Endodermal cell (in vitro differentiated cells): ENCODE measurements around the gene ACOX3. TPM values are rescaled to one million over a fixed set of nuclear protein-coding genes. Genes with fewer than 3 reads are reported as not detected.

ENCODE experiments used
- DNase-seq: peaks from one replicate; pipeline ENCODE4 v3.0.0-alpha.2; 2017
- H3K27ac ChIP-seq: 2 replicates; pipeline ENCODE4 v1.5.1; 2013; ENCODE audit warnings: mild to moderate bottlenecking, low read depth, low read length, moderate library complexity
- H3K27me3 ChIP-seq: 2 replicates; pipeline ENCODE4 v1.6.1; 2013; ENCODE audit warnings: mild to moderate bottlenecking, low read length, moderate library complexity; ENCODE audit not compliant: insufficient read depth, control insufficient read depth, poor library complexity, severe bottlenecking
- H3K36me3 ChIP-seq: 2 replicates; pipeline ENCODE4 v1.7.0; 2013; ENCODE audit warnings: mild to moderate bottlenecking, low read length, moderate library complexity; ENCODE audit not compliant: control insufficient read depth, insufficient read depth
- H3K4me1 ChIP-seq: one replicate; pipeline ENCODE4 v1.7.0; 2013; ENCODE audit warnings: low read length; ENCODE audit not compliant: control insufficient read depth, insufficient read depth
- H3K4me3 ChIP-seq: 2 replicates; pipeline ENCODE4 v1.5.1; 2013; ENCODE audit warnings: mild to moderate bottlenecking, low read length, moderate library complexity
- H3K9ac ChIP-seq: 2 replicates; pipeline ENCODE4 v1.6.1; 2013; ENCODE audit warnings: mild to moderate bottlenecking, low read length, moderate library complexity; ENCODE audit not compliant: poor library complexity, severe bottlenecking; ENCODE audit errors: extremely low read depth
- H3K9me3 ChIP-seq: 2 replicates; pipeline ENCODE4 v1.6.1; 2013; ENCODE audit warnings: mild to moderate bottlenecking, low read length, moderate library complexity; ENCODE audit not compliant: control insufficient read depth
- H3K27ac Mint-ChIP-seq: 2 replicates; pipeline ENCODE4 v1.8.0; 2020; ENCODE audit warnings: mixed read lengths
- H3K27me3 Mint-ChIP-seq: 2 replicates; pipeline ENCODE4 v1.8.0; 2021; ENCODE audit warnings: mild to moderate bottlenecking, mixed read lengths; ENCODE audit not compliant: insufficient read depth
- H3K36me3 Mint-ChIP-seq: 2 replicates; pipeline ENCODE4 v1.8.0; 2020; ENCODE audit warnings: low read depth, mixed read lengths
- H3K4me1 Mint-ChIP-seq: 2 replicates; pipeline ENCODE4 v1.8.0; 2020; ENCODE audit warnings: mixed read lengths
- H3K4me3 Mint-ChIP-seq: 2 replicates; pipeline ENCODE4 v1.8.0; 2020; ENCODE audit warnings: mild to moderate bottlenecking, moderate library complexity, mixed read lengths
- H3K9me3 Mint-ChIP-seq: 2 replicates; pipeline ENCODE4 v1.8.0; 2020; ENCODE audit warnings: mild to moderate bottlenecking, mixed read lengths
- WGBS, 2 experiments: methylation state at CpG; one replicate each; pipeline versions ENCODE4 v1.1.5 to v1.1.7; 2013; ENCODE audit warnings: missing lambda C conversion rate in 2 of 2, mixed read lengths in 1 of 2; ENCODE audit not compliant: insufficient coverage in 1 of 2, insufficient read length in 1 of 2; 5-methylcytosine and 5-hydroxymethylcytosine counted together
- total RNA-seq, 2 donors: library from RNA; stranded (reverse); fragmentation: NEBNext Ultra II Directional in 1 of 2; extraction: Animal tissue kit (Norgen Biotek cat#: 25700) in 1 of 2; gene quantifications; 2 replicates in 1 of 2; 3 replicates in 1 of 2; pipeline ENCODE4 v1.2.1, GENCODE V29; 2021
- TF ChIP-seq, protein P1 (sequence below): fragments of 200-600 bp; sonication (generic); conservative IDR thresholded peaks from 2 replicates; pipeline ENCODE4 v1.5.0; 2021; ENCODE audit warnings: antibody characterized with exemption, mild to moderate bottlenecking

ACOX3 gene
- total RNA-seq, 2 donors from 2014 or later, result 55.1 to 146 TPM

GRCh38 chr4:8435656-8436121, 4.8 kb downstream of the ACOX3 start:
- peaks cover 81% of the 10 kb centered on the region for H3K9me3 Mint-ChIP-seq
- Histone ChIP-seq H3K4me1 (peaks cover 2% of the 10 kb centered on the region), H3K27ac (no peak overlapping the region), H3K9me3 (peaks cover 72% of the 10 kb centered on the region), H3K4me3 (peak overlapping the region; percentile 80), H3K9ac (peak overlapping the region; percentile 63), H3K27me3 (no peaks in the 10 kb centered on the region), H3K36me3 (peaks cover 14% of the 10 kb centered on the region)
- no peaks in the 10 kb centered on the region for H3K27me3 Mint-ChIP-seq
- WGBS, 2 experiments, result 58 to 78% methylated on average over 3 to 5 of the region's 5 CpGs
- peaks cover 7% of the 10 kb centered on the region for H3K4me1 Mint-ChIP-seq
- peak overlapping the region; percentile 42 for H3K4me3 Mint-ChIP-seq
- peaks cover 41% of the 10 kb centered on the region for H3K36me3 Mint-ChIP-seq
- TF ChIP-seq, protein P1, sequence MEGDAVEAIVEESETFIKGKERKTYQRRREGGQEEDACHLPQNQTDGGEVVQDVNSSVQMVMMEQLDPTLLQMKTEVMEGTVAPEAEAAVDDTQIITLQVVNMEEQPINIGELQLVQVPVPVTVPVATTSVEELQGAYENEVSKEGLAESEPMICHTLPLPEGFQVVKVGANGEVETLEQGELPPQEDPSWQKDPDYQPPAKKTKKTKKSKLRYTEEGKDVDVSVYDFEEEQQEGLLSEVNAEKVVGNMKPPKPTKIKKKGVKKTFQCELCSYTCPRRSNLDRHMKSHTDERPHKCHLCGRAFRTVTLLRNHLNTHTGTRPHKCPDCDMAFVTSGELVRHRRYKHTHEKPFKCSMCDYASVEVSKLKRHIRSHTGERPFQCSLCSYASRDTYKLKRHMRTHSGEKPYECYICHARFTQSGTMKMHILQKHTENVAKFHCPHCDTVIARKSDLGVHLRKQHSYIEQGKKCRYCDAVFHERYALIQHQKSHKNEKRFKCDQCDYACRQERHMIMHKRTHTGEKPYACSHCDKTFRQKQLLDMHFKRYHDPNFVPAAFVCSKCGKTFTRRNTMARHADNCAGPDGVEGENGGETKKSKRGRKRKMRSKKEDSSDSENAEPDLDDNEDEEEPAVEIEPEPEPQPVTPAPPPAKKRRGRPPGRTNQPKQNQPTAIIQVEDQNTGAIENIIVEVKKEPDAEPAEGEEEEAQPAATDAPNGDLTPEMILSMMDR, result no peak
- no peak overlapping the region for H3K27ac Mint-ChIP-seq
- DNase-seq, result peak; percentile 53

GRCh38 chr4:8434251-8435073, 6.1 kb downstream of the ACOX3 start:
- no peaks in the 10 kb centered on the region for H3K27me3 ChIP-seq
- TF ChIP-seq, protein P1, result no peak
- no peak overlapping the region for H3K27ac ChIP-seq
- H3K4me1 ChIP-seq, result peaks cover 2% of the 10 kb centered on the region
- H3K9ac ChIP-seq, result no peak overlapping the region
- 85 to 89% methylated on average over 19 to 20 of the region's 21 CpGs for WGBS, 2 experiments
- Mint-ChIP-seq H3K4me3 (peak overlapping the region; percentile 42), H3K4me1 (peaks cover 13% of the 10 kb centered on the region), H3K27me3 (no peaks in the 10 kb centered on the region), H3K36me3 (peaks cover 43% of the 10 kb centered on the region), H3K9me3 (peaks cover 80% of the 10 kb centered on the region), H3K27ac (no peak overlapping the region)
- no peak for DNase-seq
- peaks cover 78% of the 10 kb centered on the region for H3K9me3 ChIP-seq
- H3K36me3 ChIP-seq, result peaks cover 14% of the 10 kb centered on the region
- peak overlapping the region; percentile 80 for H3K4me3 ChIP-seq

GRCh38 chr4:8433136-8433535, 7.4 kb downstream of the ACOX3 start:
- Histone ChIP-seq H3K27me3 (no peaks in the 10 kb centered on the region), H3K36me3 (peaks cover 4% of the 10 kb centered on the region), H3K27ac (no peak overlapping the region), H3K4me1 (peaks cover 2% of the 10 kb centered on the region), H3K9me3 (peaks cover 65% of the 10 kb centered on the region), H3K9ac (no peak overlapping the region), H3K4me3 (peak overlapping the region; percentile 80)
- H3K4me1 Mint-ChIP-seq, result peaks cover 18% of the 10 kb centered on the region
- WGBS, 2 experiments, result 97 to 98% methylated on average over 4 to 5 of the region's 5 CpGs
- peaks cover 37% of the 10 kb centered on the region for H3K36me3 Mint-ChIP-seq
- no peak overlapping the region for H3K27ac Mint-ChIP-seq
- no peaks in the 10 kb centered on the region for H3K27me3 Mint-ChIP-seq
- DNase-seq, result no peak
- no peak overlapping the region for H3K4me3 Mint-ChIP-seq
- peaks cover 74% of the 10 kb centered on the region for H3K9me3 Mint-ChIP-seq
- TF ChIP-seq, protein P1, result no peak
